ENCODE results near the gene LYSMD2. TPM values are rescaled to one million over a fixed set of nuclear protein-coding genes. Genes with fewer than 3 reads are reported as not detected.

LYSMD2 gene
- total and polyA plus RNA-seq, 9 of the 15 experiments (the other 6 are each of a cell fraction or from before 2014, with no cell fraction given): 4.3 to 30.3 (median 9.8) TPM

GRCh38 chr15:51677452-51677851 lies 60.0 kb downstream of the LYSMD2 start:
- Histone ChIP-seq H3K27me3 (ENCODE audit: control insufficient read depth in 2 of 2, insufficient read depth in 2 of 2, low read length in 2 of 2) (no peaks in the 10 kb centered on the region), H3K27ac (ENCODE audit: extremely low read depth, low read depth, low read length) (no peak overlapping the region), H3K4me1 (replicated peaks in 1 of 2; ENCODE audit: control insufficient read depth in 2 of 2, insufficient read depth in 2 of 2, low read length in 2 of 2) (peaks cover 14 to 20% of the 10 kb centered on the region in 2 experiments; a peak in 4 of 5 replicates), H3K4me3 (no peak overlapping the region), H3K36me3 (ENCODE audit: control insufficient read depth, insufficient read depth, low read length) (no peaks in the 10 kb centered on the region), H3K79me2 (ENCODE audit: control insufficient read depth, insufficient read depth, low read length) (no peaks in the 10 kb centered on the region; the same call in 2 of the 3 replicates), H2AFZ (ENCODE audit: low read depth, low read length) (no peak overlapping the region), H3K9me3 (replicated peaks; ENCODE audit: control insufficient read depth, insufficient read depth, low read depth, low read length) (no peaks in the 10 kb centered on the region), H3K9me1 (ENCODE audit: control insufficient read depth, insufficient read depth, low read length) (no peaks in the 10 kb centered on the region), H3K9ac (ENCODE audit: insufficient read depth in 1 of 2, low read depth in 2 of 2, low read length in 2 of 2) (no peak overlapping the region), H4K20me1 (replicated peaks; ENCODE audit: control insufficient read depth, insufficient read depth, low read length) (no peaks in the 10 kb centered on the region), H3K4me2 (ENCODE audit: insufficient read depth, low read length) (no peak overlapping the region)
- BruUV-seq (replicated peaks): no TSS peak
- DNase-seq (ENCODE audit: extremely low read depth in 1 of 4, low spot score in 3 of 4): no peak
- no peak for ATAC-seq
- ChIA-PET POLR2A (no interaction called here), CTCF (ENCODE audit: low intra/inter-chr PET ratio) (no interaction called here)
- FAIRE-seq: no peak
- in situ Hi-C loops (cut with MboI): no loop called here
- no peak for TF ChIP-seq GATAD2B (IDR thresholded peaks at IDR 0.05; ENCODE audit: borderline replicate concordance)
- TF ChIP-seq CEBPB (tag; IDR thresholded peaks at IDR 0.05): no peak
- no peak for TF ChIP-seq ZNF592 (IDR thresholded peaks at IDR 0.05)
- TF ChIP-seq RBM15 (IDR thresholded peaks at IDR 0.05; ENCODE audit: insufficient read depth, low read length): no peak
- no peak for TF ChIP-seq HCFC1 (IDR thresholded peaks at IDR 0.05; ENCODE audit: low read depth, low read length)
- no peak for TF ChIP-seq CLOCK (CRISPR knock-in tag; IDR thresholded peaks at IDR 0.05; ENCODE audit: borderline replicate concordance)
- TF ChIP-seq RHOXF2B (CRISPR knock-in tag; conservative IDR thresholded peaks at IDR 0.05): no peak
- TF ChIP-seq POLR2AphosphoS5 (IDR thresholded peaks at IDR 0.05; ENCODE audit: control insufficient read depth, insufficient read depth, low read depth, low read length): no peak
- no peak for TF ChIP-seq TRIM25 (IDR thresholded peaks at IDR 0.05; ENCODE audit: borderline replicate concordance)
- no peak for TF ChIP-seq ZNF668 (CRISPR knock-in tag; IDR thresholded peaks at IDR 0.05)
- no peak for TF ChIP-seq ZFP36 (IDR thresholded peaks at IDR 0.05; ENCODE audit: low read depth, low read length, partially characterized antibody)
- no peak for TF ChIP-seq RFX1 (IDR thresholded peaks at IDR 0.05)
- TF ChIP-seq CREB3L1 (IDR thresholded peaks at IDR 0.05; ENCODE audit: borderline replicate concordance, low read depth): no peak
- 48% methylated on average over 2 of the region's 2 CpGs for WGBS (ENCODE audit: insufficient coverage, low coverage, missing lambda C conversion rate)
- intact Hi-C loops (cut with micrococcal nuclease): no loop called here

Measured in K562 (cell line).